Liver (tissue), 9 donors: Measurements from ENCODE around the gene PIGV. TPM values are rescaled to one million over a fixed set of nuclear protein-coding genes. Genes with fewer than 3 reads are reported as not detected.

ENCODE experiments used
- DNase-seq: peaks from one replicate; pipeline ENCODE4 v3.0.0-alpha.2; 2017; ENCODE audit warnings: low spot score
- H3K27ac ChIP-seq, 2 donors: one replicate each; pipeline ENCODE4 v1.7.0; 2013; ENCODE audit warnings: inconsistent platforms in 2 of 2, low read length in 2 of 2, control low read depth in 1 of 2, low read depth in 1 of 2, mild to moderate bottlenecking in 1 of 2
- H3K27me3 ChIP-seq, 4 donors: one replicate each; pipeline versions ENCODE4 v1.6.1 to v1.7.0; 2013; ENCODE audit warnings: low read length in 3 of 4, inconsistent platforms in 1 of 4, mild to moderate bottlenecking in 1 of 4, moderate library complexity in 1 of 4; ENCODE audit not compliant: control insufficient read depth in 4 of 4, insufficient read depth in 4 of 4
- H3K36me3 ChIP-seq, 4 donors: one replicate each; pipeline versions ENCODE4 v1.6.1 to v1.7.0; 2013; ENCODE audit warnings: low read length in 3 of 4, mild to moderate bottlenecking in 3 of 4, low read depth in 1 of 4, moderate library complexity in 1 of 4; ENCODE audit not compliant: control insufficient read depth in 4 of 4, insufficient read depth in 3 of 4
- H3K4me1 ChIP-seq, 4 donors: one replicate each; pipeline versions ENCODE4 v1.6.1 to v1.7.0; 2013; ENCODE audit warnings: low read length in 3 of 4, mild to moderate bottlenecking in 3 of 4, moderate library complexity in 1 of 4; ENCODE audit not compliant: control insufficient read depth in 4 of 4, insufficient read depth in 4 of 4
- H3K4me3 ChIP-seq, 3 donors: one replicate each; pipeline versions ENCODE4 v1.6.1 to v1.7.0; 2013; ENCODE audit warnings: low read length in 3 of 3, control low read depth in 1 of 3, low read depth in 1 of 3, mild to moderate bottlenecking in 1 of 3
- H3K9ac ChIP-seq, 2 donors: one replicate each; pipeline ENCODE4 v1.7.0; 2013; ENCODE audit warnings: low read length in 2 of 2, mild to moderate bottlenecking in 2 of 2, moderate library complexity in 2 of 2, control low read depth in 1 of 2, low read depth in 1 of 2
- H3K9me3 ChIP-seq, 4 donors: one replicate each; pipeline versions ENCODE4 v1.6.1 to v1.7.0; 2013; ENCODE audit warnings: low read length in 3 of 4; ENCODE audit not compliant: control insufficient read depth in 4 of 4
- EGR1 ChIP-seq, 2 donors: IDR thresholded peaks; 2 replicates each; pipeline ENCODE4 v1.6.1; 2016 to 2018; ENCODE audit warnings: antibody characterized with exemption in 2 of 2, low read depth in 2 of 2
- FOXA1 ChIP-seq: IDR thresholded peaks from 2 replicates; pipeline ENCODE4 v1.6.1; 2016; ENCODE audit warnings: antibody characterized with exemption
- FOXA2 ChIP-seq: IDR thresholded peaks from 2 replicates; pipeline ENCODE4 v1.6.1; 2016; ENCODE audit warnings: antibody characterized with exemption
- GABPA ChIP-seq, 2 donors: IDR thresholded peaks in 1 of 2; conservative IDR thresholded peaks in 1 of 2; 2 replicates each; pipeline ENCODE4 v1.6.1; 2016; ENCODE audit warnings: antibody characterized with exemption in 2 of 2, mild to moderate bottlenecking in 1 of 2, moderate library complexity in 1 of 2
- HNF4A ChIP-seq, 2 donors: conservative IDR thresholded peaks; 2 replicates each; pipeline ENCODE4 v1.6.1; 2016; ENCODE audit warnings: antibody characterized with exemption in 2 of 2, mild to moderate bottlenecking in 2 of 2
- JUND ChIP-seq, 2 donors: IDR thresholded peaks; 2 replicates each; pipeline ENCODE4 v1.6.1; 2016; ENCODE audit warnings: antibody characterized with exemption in 2 of 2
- NR2F2 ChIP-seq: IDR thresholded peaks from 2 replicates; pipeline ENCODE4 v1.6.1; 2016; ENCODE audit warnings: antibody characterized with exemption
- RAD21 ChIP-seq, 2 donors: IDR thresholded peaks; 2 replicates each; pipeline ENCODE4 v1.6.1; 2016; ENCODE audit warnings: antibody characterized with exemption in 2 of 2, mild to moderate bottlenecking in 2 of 2
- REST ChIP-seq: IDR thresholded peaks from 2 replicates; pipeline ENCODE4 v1.6.1; 2016; ENCODE audit warnings: antibody characterized with exemption, mild to moderate bottlenecking
- RXRA ChIP-seq, 2 donors: IDR thresholded peaks; 2 replicates each; pipeline ENCODE4 v1.6.1; 2017 to 2018; ENCODE audit warnings: antibody characterized with exemption in 2 of 2, mild to moderate bottlenecking in 1 of 2
- YY1 ChIP-seq: IDR thresholded peaks from 2 replicates; pipeline ENCODE4 v1.6.1; 2016; ENCODE audit warnings: antibody characterized with exemption, mild to moderate bottlenecking
- WGBS: extraction: QIAGEN DNeasy Blood & Tissue Kit; methylation state at CpG from one replicate; pipeline ENCODE4 v1.1.7; 2013; 5-methylcytosine and 5-hydroxymethylcytosine counted together
- polyA plus RNA-seq, 2 donors: library from polyadenylated mRNA; stranded (reverse) in 1 of 2; unstranded in 1 of 2; fragments of 200-250 nt in 1 of 2; fragments of >200 nt in 1 of 2; fragmentation: Nextera tagmentation in 1 of 2; extraction: Ambion mirVana in 1 of 2; gene quantifications; one replicate each; pipeline versions ENCODE4 v1.2.1 to v1.2.3, GENCODE V29; 2013 to 2015
- total RNA-seq, 2 donors: library from RNA; depleted of rRNA; stranded (reverse); fragments of >200 nt; gene quantifications; one replicate each; pipeline ENCODE4 v1.2.3, GENCODE V29; 2014
- TF ChIP-seq, protein P1 (sequence below): fragments of 150-350 bp; IDR thresholded peaks from 2 replicates; pipeline ENCODE4 v1.5.1; 2017; ENCODE audit warnings: improper control_type of control experiment, low read depth, low read length; ENCODE audit not compliant: missing input control
- TF ChIP-seq, protein P2 (sequence below): IDR thresholded peaks from 2 replicates; pipeline ENCODE4 v1.6.1; 2016; ENCODE audit warnings: antibody characterized with exemption
- donor health status: healthy.
- donor health status: healthy.
- donor health status: healthy.
- donor health status: healthy.
- donor health status: healthy.

The PIGV gene
- total and polyA plus RNA-seq, 4 donors = 13.9 to 24.3 (median 14.8) TPM

GRCh38 chr1:26740952-26741351 is 46.8 kb upstream of the PIGV start:
- Histone ChIP-seq H3K4me3 (no peak overlapping the region), H3K9me3 (no peaks in the 10 kb centered on the region), H3K27ac (peak overlapping the region; percentile 27 to 72), H3K36me3 (peaks cover 0 to 27% (median 23%) of the 10 kb centered on the region in 4 donors), H3K9ac (no peak overlapping the region), H3K27me3 (no peaks in the 10 kb centered on the region), H3K4me1 (peaks cover 3 to 25% (median 16%) of the 10 kb centered on the region in 4 donors)
- DNase-seq = no peak
- TF ChIP-seq FOXA1 (peak; percentile 42), REST (peak; percentile 26), RAD21 (IDR thresholded peaks at IDR 0.05) (peak; percentile 49 to 52), JUND (IDR thresholded peaks at IDR 0.05) (peak in 1 of 2 donors; percentile 38), HNF4A (conservative IDR thresholded peaks at IDR 0.05) (peak; percentile 13 to 50), YY1 (peak; percentile 76), FOXA2 (no peak), EGR1 (IDR thresholded peaks at IDR 0.05; ENCODE audit: low read depth in 2 of 2) (no peak), RXRA (IDR thresholded peaks at IDR 0.05) (peak in 1 of 2 donors; percentile 64)
- TF ChIP-seq, protein P1, sequence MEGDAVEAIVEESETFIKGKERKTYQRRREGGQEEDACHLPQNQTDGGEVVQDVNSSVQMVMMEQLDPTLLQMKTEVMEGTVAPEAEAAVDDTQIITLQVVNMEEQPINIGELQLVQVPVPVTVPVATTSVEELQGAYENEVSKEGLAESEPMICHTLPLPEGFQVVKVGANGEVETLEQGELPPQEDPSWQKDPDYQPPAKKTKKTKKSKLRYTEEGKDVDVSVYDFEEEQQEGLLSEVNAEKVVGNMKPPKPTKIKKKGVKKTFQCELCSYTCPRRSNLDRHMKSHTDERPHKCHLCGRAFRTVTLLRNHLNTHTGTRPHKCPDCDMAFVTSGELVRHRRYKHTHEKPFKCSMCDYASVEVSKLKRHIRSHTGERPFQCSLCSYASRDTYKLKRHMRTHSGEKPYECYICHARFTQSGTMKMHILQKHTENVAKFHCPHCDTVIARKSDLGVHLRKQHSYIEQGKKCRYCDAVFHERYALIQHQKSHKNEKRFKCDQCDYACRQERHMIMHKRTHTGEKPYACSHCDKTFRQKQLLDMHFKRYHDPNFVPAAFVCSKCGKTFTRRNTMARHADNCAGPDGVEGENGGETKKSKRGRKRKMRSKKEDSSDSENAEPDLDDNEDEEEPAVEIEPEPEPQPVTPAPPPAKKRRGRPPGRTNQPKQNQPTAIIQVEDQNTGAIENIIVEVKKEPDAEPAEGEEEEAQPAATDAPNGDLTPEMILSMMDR = no peak
- TF ChIP-seq, protein P2, sequence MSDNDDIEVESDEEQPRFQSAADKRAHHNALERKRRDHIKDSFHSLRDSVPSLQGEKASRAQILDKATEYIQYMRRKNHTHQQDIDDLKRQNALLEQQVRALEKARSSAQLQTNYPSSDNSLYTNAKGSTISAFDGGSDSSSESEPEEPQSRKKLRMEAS = peak; percentile 44
- 23% methylated on average over 5 of the region's 5 CpGs for WGBS

DNA sequence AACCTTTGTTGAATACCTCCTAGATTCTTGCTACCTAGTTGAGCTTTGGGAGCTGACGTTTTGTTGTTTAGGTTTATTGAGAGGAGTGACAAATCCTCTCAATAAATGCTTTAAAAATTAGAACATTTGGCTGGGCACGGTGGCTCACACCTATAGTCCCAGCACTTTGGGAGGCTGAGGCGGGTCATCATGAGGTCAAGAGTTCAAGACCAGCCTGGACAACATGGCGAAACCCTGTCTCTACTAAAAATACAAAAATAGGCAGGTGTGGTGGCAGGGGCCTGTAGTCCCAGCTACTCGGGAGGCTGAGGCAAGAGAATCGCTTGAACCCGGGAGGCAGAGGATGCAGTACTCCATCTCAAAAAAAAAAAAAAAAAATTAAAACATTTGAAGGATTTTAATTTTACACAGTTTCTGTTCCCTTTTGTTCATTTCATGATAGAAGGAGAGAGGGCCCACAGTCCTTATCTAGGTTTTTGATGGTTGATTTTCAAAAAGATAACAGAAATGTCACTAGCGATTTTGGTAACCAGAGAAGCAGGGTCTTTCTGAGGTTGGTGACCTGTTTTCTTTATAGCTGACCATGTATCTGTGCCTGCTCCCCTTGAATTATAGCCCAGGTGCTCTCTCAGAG is 44.2 kb upstream of the PIGV start:
- H3K36me3 ChIP-seq = peaks cover 0 to 26% (median 16%) of the 10 kb centered on the region in 4 donors

More for the DNA sequence above, 44.2 kb upstream of the PIGV start:
- TF ChIP-seq GABPA (IDR thresholded peaks at IDR 0.05 in 1 of 2, conservative IDR thresholded peaks at IDR 0.05 in 1 of 2) = no peak
- TF ChIP-seq NR2F2 = no peak
- peak overlapping the region in 1 of 2 donors; percentile 44 for H3K27ac ChIP-seq
- no peak overlapping the region for H3K4me3 ChIP-seq
- no peaks in the 10 kb centered on the region for H3K27me3 ChIP-seq
- 86% methylated on average over 8 of the region's 8 CpGs for WGBS
- H3K9ac ChIP-seq = no peak overlapping the region
- H3K9me3 ChIP-seq = no peaks in the 10 kb centered on the region
- DNase-seq = no peak
- peaks cover 3 to 31% (median 18%) of the 10 kb centered on the region in 4 donors for H3K4me1 ChIP-seq
